Ovary (tissue), 3 donors: ENCODE results near the gene OR11H7.

ENCODE experiments used
- EP300 ChIP-seq: sonication (generic); formaldehyde crosslinking; IDR thresholded peaks from one replicate; pipeline ENCODE4 v1.6.1; 2017; ENCODE audit warnings: antibody characterized with exemption
- POLR2A ChIP-seq: fragments of 450-650 bp; IDR thresholded peaks from one replicate; pipeline ENCODE4 v1.6.1; 2017; ENCODE audit warnings: antibody characterized with exemption, mild to moderate bottlenecking, moderate library complexity
- TF ChIP-seq, protein P1 (sequence below), 3 donors: fragments of 450-650 bp in 2 of 3; fragments of 200-600 bp in 1 of 3; IDR thresholded peaks; one replicate each; pipeline versions ENCODE4 v1.5.1 to v1.8.0; 2016 to 2022; ENCODE audit warnings: antibody characterized with exemption in 3 of 3, mild to moderate bottlenecking in 1 of 3
- donor health status: DM: no; HTN: no; CAD: no.

DNA sequence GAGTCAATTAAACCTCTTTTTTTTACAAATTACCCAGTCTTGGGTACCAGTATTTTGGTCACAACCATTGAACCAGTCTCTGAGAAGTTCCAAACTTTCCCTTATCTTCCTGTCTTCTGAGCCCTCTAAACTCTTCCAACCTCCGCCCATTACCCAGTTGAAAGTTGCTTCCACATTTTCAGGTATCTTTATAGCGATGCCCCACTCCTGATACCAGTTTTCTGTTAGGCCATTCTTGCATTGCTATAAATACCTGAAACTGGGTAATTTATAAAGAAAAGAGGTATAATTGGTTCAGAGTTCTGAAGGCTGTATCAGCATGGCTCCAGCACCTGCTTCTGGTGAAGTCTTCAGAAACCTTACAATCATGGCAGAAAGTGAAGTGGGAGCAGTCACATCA is 45.3 kb downstream of the OR11H7 start:
- TF ChIP-seq, protein P1, sequence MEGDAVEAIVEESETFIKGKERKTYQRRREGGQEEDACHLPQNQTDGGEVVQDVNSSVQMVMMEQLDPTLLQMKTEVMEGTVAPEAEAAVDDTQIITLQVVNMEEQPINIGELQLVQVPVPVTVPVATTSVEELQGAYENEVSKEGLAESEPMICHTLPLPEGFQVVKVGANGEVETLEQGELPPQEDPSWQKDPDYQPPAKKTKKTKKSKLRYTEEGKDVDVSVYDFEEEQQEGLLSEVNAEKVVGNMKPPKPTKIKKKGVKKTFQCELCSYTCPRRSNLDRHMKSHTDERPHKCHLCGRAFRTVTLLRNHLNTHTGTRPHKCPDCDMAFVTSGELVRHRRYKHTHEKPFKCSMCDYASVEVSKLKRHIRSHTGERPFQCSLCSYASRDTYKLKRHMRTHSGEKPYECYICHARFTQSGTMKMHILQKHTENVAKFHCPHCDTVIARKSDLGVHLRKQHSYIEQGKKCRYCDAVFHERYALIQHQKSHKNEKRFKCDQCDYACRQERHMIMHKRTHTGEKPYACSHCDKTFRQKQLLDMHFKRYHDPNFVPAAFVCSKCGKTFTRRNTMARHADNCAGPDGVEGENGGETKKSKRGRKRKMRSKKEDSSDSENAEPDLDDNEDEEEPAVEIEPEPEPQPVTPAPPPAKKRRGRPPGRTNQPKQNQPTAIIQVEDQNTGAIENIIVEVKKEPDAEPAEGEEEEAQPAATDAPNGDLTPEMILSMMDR (IDR thresholded peaks at IDR 0.05), result no peak
- TF ChIP-seq POLR2A, result no peak
- TF ChIP-seq EP300, result no peak
